Fibroblast of skin of right quadriceps (primary cell): ENCODE data around the gene DNAAF8.

Experiments
- DNase-seq: peaks from one replicate; pipeline ENCODE4 v3.0.0-alpha.2; 2013

DNAAF8 gene

DNA sequence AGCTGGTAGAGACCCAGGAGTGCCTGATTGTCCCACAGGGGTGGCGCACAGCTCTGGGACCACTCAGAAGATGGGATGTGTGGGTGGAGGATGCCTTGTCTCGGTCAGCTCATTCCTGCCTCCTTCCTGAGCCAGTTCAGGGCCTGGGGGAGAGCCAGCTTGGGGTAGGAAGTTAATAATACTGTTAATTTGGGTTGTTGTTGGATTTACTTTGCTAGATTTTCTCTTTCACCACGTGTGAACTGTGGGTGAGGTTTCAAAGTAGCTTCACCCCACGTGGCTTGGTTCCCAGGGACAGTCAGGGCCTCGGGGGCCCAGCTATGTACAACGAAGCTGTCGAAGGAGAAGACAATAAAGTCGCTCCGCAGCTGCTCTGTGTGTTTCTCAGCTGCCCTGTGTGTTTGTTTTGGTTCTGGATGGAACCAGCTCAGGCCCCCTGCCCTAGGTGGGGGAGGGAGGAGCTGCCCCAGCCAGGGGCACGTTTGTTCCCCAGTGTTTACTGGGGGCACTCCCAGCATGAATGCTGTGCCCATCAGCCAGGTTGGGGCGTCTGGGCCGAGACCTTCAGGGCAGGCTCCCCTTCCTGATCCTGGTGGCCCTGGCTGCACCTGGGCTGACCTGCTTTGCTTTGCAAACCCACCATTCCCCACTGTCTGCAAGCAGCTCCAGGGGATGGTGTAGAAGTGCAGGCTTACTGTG, 38.7 kb upstream of the DNAAF8 start:
- no peak for DNase-seq

DNA sequence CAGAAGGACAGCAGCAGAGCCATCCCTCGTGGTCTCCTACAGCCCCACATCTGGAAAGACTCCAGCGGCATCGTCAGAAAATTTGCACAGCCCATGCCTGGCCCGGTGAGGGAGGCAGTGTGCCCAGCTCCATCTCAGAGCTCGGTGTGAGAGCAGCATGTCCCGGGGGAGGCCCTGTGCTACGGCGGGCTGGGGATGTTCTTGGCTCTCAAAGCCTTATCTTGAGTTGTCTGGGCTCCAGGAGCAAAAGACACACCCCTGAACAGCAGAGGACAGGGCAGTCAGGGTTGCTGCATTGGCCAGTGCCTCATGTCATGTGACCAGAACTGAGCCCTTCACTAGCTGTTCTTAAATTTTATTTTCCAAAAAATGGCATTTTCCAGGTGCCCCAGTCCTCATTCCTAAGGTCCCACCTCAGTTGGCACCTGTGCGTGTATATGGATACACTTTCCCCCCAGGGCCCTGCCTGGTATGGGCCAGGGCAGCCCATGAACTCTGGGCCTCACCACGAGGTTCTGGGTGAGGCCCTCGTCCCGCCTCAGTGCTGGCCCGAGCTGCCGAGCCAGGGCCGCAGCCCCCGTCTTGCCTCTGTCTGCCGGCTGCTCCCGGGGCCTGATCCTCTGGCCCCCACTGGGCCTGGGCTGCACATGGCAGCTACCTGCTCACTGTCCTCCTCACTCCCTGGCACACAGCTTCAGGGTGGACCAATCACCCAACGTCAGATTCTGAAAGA, 38.0 kb upstream of the DNAAF8 start:
- DNase-seq: no peak

DNA sequence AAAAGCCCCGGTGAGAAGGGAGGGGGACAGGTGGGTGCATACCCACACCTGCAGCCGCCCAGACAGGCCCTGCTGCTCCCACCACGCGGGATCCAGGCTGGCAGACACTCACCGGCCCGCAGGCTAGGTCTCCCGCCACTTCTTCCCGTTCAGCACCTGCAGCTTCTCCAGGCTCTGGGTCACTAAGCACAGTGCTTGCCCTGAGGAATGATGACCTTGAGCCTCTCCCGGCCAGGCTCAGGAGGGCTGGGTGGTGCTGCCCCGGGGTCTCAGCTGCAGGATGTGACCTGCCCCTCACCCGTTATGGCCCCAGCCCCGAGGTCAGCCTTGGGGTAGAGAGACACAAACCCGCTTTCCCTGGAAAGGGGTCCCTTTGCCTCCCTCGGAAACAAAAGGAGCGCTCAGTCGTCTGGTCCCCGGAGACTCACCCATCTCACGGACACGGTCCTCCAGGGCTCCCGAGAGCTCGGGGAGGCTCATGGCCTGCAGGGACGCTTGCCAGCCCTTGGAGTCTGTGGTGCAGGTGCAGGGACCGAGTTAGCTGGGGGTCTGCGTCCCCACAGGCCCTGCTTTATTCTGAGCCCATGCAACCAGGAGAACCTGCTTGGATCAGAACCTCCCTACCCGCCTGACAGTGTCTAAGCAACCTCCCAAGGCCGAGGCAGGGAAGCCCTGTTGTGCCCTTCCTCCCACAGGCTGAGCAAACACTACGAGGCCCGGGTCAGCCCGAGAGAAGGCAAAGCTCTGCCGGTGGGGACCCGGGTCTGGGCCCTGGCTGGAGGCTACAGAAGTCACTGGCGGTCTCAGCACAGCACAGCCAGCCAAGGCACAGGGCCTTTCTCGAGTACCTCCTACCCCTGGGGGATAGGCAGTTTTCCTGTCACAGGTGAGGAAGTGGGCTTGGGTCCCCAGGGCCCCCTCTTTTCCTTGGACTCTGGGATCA, 37.2 kb upstream of the DNAAF8 start:
- no peak for DNase-seq

DNA sequence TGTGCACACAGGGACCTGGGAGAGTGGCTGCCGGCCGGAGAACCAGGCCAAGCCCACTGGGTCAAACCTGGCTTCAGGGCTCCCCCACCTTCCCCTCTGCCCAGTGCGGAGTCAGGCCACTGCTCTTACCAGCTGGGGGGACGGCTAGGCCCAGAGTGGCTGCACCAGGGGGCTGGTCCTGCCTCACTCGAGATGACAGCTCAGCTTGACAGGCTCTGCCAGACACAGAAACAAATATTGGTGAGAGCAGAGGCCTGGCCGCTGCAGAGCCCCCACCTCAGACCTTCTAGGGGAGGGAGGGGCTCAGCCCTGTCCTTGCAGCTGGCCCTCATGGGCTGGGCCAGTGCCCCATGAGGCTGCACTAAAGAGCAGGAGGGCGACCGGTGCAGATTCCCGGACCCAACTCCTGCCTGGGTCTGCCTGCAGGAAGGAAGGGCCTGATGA, 36.5 kb upstream of the DNAAF8 start:
- no peak for DNase-seq

DNA sequence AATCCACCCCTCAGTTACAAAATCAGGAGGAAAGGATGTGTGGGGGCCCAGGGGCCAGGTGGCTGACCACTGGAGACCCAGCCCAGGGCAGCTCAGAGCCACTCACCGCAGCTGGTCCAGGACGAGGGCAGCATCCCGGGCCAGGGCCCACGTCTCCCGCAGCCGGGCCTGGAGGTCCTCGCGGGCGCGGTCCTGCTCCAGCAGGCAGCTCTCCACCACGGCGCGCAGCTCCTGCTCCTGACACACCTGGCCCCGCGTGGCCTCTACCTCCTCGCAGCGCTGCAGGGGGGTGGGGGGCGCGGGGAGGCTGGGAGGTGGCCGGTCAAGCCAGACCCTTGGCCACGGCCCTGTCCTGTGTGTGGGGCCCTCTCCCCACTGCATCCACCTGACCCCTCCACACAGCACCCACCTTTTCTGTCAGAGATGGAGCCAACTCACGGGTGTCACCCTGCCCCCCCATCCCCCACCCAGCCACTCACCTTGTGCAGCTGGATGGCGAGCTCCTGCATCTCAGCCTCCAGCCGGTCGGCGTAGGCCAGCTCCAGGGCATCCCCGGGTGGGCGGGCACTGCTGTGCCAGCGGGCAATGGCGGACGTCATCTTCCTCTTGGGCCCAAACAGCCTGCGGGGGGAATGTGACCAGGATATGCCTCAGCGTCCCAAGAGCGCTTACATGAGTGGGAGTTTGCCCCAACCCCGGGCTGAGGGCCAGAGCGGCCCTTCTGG, 35.9 kb upstream of the DNAAF8 start:
- no peak for DNase-seq

DNA sequence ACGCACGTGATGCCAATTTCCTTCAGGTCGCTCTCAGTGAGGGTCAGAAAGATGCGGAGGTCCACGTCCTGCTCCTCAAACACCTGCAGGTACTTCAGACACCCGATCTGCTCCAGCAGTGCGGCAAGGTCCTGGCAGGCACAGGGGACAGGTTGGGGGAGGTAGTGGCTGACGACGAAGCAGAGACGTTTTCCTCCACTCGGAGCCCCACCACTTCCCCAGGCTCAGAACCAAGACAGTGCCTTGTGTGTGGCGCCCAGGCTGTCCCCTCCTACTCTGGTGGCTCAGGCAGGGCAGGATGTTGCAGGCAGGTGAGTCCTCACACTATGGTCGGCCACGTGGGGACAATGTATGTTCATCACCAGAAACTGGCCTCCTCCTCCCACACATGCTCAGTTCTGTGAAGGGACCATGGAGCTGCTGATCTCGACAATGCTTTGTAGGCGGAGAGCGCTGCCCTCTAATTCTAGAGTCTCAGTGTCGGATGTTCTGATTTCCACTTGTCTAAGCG, 35.2 kb upstream of the DNAAF8 start:
- no peak for DNase-seq

DNA sequence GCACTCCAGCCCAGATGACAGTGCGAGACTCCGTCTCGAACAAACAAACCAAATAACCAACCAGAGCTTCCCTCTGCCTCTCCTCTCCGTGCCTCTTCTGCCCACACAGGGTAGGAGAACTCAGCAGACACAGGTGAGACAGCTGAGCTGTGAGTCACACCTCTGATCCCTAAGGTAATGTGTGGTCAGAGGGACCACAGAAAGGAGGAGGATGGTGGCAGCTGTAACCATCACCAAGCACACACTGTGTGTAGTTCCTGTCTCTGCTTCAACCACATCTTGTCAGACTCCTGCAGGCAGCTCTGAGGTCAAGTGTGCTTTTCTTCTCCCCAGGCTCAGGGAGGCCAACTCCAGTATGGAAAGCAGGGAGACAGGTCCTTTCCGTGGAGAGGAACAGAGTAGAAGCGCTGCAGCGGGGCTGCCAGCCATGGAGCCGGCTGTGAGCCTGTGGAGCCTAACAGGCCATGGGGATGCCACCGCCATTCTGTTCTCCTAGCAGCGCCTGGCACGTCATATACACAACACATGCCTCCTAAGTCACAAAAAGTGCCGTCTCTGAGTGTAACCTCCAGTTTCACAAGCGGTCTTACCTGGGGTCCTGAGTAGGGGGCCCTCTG, 33.8 kb upstream of the DNAAF8 start:
- no peak for DNase-seq

DNA sequence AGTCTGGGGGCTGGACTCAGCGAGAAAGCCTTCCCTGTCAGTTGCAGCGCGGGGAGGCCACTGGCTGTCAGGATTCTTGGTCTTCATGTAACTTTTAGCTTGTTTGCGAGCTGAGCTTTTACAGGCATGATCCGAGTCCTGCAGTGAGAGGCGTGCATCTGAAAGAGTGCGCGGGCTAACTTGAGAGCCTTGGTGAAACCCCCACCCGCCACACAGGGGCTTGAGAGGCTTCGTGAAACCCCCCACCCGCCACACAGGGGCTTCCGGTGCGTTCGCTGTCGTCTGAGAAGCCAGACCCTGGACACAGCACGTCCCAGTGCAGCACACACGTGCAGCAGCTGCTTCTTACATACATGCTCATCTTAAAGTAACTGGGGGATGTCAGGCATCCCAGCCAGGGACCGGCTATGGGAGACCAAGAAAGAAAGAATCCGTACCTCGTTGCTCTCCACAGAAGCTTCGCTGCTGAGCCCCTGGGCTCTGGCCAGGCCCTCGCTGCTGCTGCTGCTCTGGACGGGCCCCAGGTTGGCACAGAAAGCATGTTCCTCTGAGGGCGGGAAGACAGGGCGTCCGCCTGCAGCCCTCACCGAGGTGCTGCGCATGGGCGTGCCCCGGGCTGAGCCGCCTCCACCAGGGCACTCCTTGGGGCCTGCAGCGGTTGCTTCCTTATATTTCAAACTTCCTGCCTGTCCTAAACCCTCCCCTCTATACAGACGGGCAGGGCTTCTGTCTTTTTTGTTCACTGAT, 33.2 kb upstream of the DNAAF8 start:
- no peak for DNase-seq

DNA sequence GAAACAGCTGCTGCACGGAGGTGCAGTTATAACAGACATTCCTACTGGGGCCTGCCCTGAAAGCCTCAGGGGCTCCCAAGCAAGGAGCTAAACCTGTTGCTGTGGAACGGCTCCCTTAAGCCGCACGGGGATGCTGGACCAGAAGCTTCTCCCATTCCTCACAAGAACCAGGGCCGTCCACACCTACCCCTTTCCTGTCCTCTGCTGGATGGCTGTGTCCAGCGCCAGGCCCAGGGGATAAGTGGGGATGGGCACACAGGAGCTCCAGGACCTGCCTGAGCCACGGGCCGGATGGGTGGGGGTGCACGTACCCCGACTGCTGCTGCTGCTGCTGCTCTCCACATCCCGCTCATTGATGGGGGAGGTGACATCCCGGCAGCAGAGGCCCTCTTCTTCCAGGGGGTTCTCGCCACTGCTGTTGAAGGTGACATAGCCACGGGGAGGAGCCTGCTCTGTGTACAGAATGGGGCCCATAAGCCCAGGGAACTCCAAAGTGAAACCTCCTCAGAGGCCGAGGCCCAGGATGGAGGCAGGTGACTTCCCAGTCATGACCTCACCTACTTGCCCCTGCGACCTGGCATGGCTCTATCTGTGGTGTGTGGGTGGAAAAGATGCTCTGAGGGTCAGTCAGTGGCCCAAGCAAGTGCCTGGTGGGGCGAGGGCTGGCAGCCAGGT, 32.4 kb upstream of the DNAAF8 start:
- DNase-seq: no peak

DNA sequence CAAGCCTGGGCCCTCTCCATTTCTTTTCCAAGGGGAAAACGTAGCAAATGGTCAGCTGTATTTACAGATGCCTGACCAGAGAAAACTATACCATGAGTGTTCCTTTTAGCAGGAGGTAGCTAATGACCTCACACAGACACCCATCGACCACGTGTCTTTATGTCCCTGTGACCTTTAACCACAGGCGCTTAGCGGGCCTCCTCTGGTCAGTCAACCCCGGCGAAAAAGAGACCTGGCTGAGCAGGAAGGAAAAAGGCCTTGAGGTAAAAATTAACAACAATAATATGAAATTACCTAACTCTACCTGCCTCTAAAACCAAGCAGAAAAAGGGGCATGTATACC, 31.9 kb upstream of the DNAAF8 start:
- DNase-seq: no peak

DNA sequence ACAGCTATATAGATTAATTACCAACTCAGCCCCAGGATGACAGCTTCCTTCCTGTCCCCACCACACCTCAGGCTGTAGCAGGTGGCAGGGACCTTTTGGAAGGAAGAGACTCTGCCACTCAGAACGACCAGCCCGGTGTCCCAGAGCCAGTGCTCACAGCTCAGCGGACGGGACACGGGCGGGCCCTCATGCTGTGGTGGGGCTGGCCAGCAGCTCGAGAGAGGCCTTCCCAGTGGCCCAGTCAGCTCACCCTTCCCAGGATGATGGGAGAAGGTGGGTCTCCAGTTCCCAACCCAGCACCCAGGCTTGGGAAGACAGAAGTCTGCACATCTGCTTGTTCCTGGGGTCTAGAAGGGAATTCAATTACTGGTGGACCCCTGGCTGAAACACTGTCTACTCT, 30.4 kb upstream of the DNAAF8 start:
- no peak for DNase-seq

DNA sequence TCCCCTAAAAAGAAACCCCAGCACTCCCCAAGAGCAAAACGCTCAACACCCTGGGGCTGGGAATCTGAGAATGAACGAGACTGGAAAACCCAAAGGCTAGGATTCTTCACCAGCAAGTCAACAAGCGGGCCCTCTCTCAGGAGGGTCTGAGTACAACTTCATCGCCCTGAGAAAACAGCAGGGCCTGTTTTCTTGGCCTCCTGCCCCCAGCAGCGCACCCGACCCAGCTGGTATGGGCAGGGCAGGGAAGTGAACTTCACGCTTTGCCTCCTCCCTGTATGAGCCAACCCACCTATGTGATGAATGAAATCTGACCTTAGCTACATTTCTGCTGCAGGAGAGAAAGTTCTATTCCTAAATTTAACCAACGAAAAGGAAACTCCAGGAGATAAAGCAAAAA, 29.8 kb upstream of the DNAAF8 start:
- DNase-seq: no peak

DNA sequence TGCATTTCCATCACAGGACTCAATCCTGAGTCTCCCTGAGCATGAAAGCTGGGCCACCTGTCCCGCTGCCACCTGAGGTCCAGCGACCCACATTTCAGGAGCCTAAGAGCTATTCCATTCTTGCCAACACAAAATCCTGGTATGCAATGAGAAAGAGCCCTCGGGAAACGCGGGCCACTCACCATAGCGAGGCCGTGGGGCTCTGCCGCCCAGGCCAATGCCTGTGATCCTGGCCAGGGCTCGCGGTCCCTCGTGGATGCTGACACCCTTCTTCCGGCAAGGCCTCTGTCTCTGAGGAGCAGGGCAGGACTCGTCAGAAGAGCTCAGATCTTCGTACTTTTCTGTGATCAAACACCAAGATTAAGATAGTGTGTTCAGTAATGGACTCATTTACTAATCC, 29.4 kb upstream of the DNAAF8 start:
- no peak for DNase-seq

DNA sequence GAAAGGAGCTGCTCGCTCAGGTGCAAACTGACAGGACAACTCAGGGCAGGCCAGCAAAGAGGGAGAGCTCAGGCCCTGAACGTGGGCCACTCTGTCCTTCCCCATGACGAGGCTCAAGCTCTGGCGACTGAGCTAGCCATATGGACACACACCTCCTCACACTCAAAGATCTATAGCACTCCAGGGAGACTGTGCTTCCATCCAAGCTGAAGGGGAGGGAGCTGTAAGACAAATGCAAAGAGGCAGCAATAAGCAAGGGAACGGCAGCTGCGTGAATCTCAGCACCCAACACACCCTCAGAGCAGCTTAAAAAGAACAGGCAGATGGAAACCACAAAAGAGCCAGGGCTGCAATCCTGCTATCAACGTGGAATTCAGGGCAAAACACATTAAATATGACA, 27.5 kb upstream of the DNAAF8 start:
- no peak for DNase-seq

DNA sequence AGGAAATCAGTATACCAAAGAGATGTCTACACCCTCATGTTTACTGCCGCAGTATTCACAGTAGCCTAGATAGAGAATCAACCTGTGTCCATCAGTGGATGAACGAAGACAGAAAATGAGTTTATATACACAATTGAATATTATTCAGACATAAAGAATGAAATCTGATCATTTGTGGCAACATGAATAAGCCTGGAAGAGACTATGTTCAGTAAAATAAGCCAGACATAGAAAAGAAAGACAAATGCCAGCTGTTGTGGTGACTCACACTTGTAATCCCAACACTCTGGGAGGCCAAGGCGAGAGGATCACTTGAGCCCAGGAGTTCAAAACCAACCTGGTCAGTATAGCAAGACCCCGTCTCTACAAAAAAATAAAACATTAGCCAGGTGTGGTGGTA, 24.9 kb upstream of the DNAAF8 start:
- DNase-seq: peak; percentile 16

DNA sequence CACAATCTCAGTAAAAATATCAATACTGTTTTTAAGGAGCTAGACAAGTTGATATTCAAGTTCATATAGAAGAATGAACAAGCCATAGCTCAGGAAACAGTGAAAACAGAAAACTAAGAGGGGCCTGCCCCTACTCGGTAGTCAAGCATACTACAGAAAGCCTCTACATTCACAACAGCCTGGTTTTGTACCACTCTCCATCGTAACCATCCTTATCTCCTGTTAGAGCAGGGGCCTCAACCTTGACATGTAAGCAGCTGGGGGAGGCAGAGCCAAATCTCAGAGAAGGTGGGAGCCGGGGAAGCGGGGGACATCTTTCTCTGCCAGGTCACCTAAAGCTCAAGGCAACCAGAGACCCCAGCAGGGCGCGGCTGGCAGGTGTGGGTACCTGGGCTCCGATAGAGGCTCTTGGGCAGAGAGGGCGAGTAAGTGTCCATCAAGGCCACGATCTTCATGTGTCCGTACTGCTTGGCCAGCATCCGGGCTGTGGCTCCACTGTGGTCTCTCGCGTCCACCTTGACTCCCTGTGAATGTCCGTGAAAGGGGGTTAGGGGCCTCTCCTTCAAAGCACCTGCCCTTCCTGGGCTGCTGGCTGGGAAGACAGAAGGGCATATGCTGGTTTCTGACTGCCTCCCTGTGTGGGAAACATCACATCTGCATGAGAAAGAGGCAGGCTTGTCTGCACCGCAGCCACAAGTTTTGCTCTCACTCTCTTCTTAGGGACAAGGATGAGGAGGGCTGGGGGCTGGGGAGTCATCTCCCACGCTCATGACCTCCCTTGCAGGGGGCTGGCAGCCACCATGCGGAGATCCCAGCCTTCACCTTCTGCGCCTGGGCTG, 20.5 kb upstream of the DNAAF8 start:
- no peak for DNase-seq

DNA sequence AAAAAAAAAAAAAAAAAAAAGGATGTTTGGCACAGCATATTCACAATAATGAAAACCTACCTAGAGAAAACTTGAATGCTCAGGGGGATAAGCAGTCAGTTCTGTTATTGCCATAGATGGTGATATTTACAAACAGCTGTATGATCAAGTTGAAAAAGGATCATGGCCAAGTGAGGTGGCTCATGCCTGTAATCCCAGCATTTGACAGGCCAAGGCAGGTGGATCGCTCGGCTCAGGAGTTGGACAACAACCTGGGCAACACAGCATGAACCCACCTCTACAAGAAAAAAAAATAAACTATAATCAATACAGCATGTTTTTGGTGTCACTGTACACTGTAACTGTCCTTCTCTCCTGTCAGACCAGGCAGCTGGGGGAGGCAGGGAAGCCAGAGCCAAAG, 19.3 kb upstream of the DNAAF8 start:
- DNase-seq: no peak

DNA sequence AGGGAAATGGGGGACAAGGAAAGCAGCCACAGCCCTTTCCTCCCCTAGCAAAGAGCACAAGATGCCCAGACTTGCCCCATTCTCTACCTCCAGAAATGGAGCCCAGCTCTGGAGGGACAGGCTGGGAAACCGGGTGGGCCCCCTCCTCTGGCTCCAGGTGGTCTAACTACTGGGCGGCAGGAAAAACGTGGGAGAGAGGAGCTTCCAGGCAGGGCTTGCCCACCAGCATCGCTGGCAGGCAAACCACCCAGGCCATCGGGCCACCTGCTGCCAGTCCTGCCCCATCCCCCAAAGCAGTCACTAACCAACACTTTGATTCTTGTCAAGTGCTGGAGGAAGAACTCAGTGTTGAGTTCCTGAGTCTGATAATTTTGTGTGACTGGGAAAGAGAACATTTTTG, 15.9 kb upstream of the DNAAF8 start:
- DNase-seq: no peak

DNA sequence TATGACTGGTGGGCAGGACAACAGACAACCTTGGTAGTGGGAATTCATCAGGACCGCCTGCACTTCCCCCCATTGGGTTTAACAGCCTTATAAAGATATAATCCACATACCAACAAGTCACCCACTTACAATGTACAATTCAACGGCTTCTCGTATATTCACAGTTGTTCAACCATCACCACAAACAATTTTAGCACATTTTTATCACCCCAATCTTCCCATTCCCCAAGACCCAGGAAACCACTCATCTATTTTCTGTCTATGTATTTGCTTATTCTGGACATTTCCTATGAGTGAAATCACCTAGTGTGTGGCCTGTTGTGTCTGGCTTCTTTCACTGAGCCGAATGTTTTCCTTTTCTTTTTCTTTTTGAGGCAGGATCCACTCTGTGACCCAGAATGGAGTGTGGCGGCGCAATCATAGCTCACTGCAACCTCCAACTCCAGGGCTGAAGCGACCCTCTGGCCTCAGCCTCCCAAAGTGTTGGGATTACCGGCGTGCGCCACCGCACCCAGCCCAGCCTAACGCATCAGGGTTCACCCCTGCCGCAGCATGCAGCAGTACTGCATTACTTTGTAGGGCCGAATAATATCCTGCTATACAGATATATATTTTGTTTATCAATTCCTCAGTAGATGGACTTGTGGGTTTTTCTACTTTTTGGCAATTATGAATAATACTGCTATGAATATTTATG, 11.1 kb upstream of the DNAAF8 start:
- DNase-seq: no peak
